Activated T-cell treated with anti-CD3 and anti-CD28 coated beads for 24 hours (primary cell): Measurements from ENCODE around the gene POLR3C.

Experiments used
- DNase-seq: peaks from one replicate; pipeline ENCODE4 v3.0.0-alpha.2; 2020; ENCODE audit warnings: low read depth

Gene POLR3C

DNA sequence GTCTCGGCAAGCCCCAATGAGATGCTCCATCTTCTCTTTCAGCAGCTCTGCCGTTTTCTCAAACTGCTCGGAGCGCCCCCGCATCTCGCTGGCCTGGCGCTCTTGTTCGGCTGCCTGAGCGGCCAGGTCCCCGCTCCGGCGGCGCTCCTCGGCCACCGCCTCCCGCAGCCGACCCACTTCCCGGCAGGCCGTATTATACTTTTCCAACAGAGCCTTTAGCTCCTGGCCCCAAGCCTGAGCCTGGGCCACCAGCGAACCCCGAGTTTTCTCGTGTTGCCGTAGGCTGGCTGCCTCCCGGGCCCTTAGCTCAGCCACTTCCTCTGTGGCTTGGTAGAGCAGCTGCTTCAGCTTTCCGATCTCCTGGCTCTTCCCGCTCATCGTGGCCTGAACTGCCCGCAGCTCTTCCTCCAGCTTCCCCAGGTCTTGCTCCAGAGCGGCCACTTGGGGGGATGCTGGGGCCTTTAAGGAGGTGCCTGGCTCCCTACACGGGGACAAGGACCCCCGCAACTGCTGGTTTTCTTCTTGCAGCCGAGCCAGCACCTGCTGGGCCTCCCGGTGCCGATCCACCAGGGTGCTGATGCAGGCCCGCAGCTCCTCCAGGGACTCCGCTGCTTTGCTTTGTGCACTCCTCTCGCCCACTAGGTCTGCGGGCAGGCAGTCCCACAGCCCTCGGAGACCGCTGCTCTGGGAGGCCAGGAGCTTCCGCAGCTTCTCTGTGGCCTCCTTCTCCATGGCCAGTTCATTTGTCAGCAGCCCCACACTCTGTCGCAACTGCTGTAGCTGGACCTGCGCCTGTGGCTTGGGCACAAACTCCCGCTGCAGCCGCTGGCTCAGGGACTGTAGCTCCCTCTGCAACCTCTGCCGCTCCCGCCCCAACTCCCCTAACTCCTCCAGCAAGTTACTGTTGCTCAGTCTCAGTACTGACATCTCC lies 48.3 kb downstream of the POLR3C start:
- DNase-seq: peak; percentile 9

DNA sequence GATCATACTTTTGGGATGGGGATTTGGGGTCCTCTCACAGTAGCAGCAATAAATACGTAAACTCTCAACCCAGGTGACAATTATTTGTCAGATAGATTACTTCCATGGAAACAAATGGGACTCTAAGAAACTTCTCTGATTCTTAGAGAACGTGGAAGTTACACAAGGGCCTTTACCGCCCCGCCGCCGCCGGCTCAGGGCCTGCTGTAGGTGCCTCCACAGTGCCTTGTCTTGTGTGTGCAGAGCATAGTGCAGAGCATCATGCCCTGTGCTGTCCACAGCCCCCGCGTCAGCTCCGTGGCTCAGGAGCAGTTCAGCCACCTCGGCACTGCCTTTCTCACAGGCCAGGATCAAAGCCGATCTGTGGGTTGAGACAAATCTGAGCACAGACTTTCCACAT lies 50.6 kb downstream of the POLR3C start:
- DNase-seq: no peak

DNA sequence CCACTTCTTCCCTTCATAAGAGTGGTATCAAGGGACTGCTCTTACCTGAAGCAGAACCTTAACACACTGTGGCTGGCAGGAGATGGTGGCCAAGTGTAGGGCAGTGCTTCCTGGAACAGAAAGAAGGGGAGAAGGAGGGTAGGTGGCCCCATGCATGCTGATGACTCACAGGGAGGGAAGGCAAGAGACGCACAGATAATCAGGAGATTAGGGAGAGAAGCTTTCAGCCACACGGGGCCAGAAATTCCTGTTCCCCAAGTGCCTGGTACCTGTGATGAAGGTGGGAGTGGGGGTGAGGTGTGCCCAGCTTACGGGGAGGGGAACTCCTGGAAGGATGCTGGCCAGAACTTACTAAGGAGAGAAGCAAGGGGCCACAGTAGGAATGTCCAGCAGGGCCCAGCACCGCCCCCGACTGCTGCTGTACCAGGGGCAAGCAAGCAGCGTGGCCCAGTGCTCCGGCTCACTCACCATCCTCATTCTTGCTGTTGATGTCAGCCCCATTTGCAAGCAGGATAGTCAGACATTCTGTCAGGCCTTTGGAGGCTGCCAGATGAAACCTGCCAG lies 54.0 kb downstream of the POLR3C start:
- no peak for DNase-seq

DNA sequence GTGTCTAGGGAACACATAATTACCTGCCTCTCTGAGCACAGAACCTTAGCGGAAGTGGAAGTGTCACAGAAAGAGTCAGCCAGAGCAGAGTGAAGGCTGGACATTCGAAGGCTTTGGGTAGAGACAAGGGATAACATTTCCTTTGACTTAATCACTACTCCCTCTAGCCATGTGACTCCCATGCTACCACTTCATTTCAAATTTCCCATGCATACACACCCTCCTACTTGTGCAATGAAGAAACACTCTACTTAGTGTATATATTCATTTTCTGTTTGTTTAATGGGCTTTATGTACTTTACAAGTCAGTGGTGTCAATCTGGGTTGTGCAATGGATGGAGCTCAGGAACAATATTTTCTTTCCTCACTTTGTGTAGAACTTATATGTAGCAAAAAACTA lies 54.7 kb downstream of the POLR3C start:
- DNase-seq: no peak

DNA sequence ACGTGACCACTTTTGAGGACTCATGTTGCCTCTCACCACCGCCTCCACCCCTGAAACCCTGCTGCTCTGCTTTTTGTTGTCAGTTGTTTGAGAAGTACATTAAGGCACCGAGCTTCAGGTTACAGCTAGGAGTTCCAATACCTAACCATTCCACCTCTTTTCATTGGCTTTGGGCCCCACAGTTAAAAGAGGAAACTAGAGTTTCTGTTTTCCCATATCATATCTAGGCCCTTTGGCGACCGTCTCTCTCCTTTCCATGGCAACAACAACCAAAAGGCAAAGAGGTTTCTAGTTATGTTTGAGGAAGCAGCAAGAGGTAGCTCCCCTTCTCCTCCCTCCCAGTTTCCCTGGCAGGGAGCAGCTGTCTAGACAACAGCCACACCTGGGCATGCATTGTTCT lies 55.8 kb downstream of the POLR3C start:
- DNase-seq: no peak

DNA sequence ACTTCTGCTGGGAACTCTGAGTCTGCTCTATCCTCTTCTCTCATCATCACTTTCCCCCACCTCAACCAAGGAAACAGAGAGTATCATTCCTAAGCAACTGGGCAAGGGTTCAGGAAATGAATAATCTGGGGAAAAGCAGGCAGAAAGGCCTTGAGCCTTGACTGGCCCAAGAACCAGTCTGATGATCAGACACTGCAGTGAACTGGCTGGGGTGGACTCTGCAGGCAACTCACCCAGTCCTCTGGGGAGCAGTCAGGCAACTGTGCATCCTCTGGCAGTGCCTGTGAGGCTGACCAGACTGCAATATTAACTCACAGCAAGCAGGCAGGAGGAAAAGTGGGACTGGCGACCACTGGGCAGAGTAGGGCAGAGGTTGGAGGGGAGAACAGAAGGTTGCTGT lies 60.7 kb downstream of the POLR3C start:
- no peak for DNase-seq

DNA sequence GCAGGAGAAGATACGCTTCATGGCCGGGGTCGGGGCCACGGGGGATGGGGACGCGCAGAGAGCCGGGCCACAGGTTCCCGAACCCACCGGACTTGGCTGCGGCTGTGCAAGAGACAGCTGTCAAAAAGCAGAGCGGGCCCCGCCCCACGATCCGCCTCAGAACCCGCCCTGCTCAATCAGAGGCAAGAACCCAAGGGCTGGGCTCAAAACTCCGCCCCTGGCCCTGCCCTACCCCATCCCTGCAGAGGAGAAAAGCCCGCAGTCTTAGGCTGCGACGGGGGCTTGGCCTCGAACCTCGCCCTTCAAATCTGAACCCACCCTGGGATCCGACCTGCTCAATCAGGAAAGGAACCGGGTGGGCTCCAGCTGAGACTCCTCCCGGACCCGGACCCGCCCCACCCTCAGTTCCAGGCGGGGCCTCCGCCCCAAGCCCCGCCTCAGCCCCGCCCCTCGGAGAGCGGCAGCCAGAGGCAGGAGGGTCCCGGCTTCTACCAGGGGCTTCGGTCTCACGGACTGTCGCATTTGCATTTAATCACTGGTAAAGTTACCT lies 61.8 kb downstream of the POLR3C start, which contains the start of gene ANKRD35:
TSS of gene ANKRD35 (minus strand) at position 129 of the 550 bp plus-strand sequence. CDS start at position 21, 108 bp downstream.
- DNase-seq: peak; percentile 82

DNA sequence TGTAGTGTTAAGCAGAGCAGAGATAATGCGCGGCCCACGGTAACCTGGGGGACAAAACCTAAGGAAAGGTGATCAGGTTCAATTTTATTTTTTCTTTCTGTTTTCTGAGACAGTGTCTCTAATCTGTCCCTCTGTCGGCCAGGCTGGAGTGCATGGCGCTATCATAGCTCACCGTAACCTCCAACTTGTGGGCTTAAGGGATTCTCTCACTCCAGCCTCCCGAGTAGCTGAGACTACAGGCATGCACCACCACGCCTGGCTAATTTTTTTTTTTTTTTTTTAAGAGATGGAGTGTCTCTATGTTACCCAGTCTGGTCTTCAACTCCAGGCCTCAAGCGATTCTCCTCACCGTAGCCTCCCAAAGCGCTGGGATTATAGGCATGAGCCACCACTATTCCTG lies 62.4 kb downstream of the POLR3C start:
- no peak for DNase-seq

DNA sequence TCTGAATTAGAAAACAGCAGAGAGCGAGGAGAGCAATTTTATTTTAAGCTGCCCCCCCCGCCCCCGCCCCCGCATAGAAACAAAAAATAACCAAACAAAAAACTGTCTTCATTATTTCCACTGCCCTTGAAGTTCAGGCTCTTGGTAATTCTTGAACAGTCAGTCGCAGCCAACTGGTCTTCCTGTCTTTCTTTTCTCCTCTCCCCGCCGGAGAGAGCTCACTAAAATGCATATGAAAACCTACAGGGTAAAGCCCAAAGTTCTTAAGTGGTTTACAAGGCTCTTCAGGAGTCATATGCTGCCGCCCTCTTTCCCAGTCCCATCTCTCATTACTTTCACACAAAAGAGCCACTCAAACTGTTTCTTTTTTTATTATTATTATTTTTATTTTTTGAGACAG lies 62.8 kb downstream of the POLR3C start:
- no peak for DNase-seq

DNA sequence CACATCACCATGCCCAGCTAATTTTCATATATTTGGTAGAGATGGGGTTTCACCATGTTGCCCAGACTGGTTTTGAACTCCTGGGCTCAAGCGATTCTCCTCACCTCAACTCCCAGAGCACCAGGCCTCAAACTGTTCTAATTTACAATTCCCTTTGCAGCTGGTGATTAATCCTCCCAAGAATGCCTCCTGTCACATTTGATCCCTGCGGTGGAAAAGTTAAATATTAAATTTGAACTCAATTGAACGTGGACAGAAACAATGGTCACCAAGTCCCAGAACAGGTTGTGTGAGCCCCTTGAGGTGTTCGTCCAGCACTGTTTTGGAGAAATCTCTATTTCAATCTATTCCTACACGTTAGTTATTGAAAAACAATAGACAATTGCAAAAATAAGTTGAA lies 63.6 kb downstream of the POLR3C start:
- DNase-seq: no peak

DNA sequence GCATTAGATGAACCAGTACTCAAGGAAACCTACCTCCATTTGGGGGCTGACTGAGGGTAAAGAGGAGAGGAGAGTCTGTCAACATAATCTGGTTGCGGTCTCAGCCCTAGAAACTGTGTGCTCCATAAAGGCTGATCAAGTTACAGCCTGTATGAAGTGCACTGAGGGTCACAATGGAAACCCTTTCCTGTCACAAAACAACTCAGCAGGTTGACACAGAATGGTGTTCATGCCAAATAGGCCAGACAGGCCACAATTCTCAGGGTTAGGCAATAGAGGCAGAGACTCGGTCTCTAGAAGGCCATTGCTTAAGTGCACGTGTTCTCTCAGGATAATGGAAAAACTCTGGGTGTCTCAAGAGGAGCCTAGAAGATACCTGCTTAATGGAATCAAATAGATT lies 65.7 kb downstream of the POLR3C start:
- no peak for DNase-seq

DNA sequence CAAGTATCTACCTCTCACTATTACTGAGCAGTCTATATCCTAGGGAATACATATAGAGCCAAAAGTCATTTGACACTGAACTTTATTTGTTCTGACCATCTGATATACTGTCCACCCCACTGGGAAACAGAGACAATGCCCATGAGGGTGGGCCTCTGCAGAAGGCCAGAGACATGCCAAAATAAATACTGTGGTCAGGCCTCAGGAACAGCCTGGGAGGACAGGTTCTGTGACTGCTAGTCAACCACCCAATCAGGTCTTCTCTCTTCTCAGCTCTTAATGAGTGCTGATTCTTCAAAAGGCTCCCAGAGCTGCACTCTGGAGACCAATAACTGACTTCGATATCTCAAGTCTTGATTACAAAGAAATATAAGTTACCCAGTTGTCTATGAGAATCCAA lies 67.1 kb downstream of the POLR3C start:
- no peak for DNase-seq

DNA sequence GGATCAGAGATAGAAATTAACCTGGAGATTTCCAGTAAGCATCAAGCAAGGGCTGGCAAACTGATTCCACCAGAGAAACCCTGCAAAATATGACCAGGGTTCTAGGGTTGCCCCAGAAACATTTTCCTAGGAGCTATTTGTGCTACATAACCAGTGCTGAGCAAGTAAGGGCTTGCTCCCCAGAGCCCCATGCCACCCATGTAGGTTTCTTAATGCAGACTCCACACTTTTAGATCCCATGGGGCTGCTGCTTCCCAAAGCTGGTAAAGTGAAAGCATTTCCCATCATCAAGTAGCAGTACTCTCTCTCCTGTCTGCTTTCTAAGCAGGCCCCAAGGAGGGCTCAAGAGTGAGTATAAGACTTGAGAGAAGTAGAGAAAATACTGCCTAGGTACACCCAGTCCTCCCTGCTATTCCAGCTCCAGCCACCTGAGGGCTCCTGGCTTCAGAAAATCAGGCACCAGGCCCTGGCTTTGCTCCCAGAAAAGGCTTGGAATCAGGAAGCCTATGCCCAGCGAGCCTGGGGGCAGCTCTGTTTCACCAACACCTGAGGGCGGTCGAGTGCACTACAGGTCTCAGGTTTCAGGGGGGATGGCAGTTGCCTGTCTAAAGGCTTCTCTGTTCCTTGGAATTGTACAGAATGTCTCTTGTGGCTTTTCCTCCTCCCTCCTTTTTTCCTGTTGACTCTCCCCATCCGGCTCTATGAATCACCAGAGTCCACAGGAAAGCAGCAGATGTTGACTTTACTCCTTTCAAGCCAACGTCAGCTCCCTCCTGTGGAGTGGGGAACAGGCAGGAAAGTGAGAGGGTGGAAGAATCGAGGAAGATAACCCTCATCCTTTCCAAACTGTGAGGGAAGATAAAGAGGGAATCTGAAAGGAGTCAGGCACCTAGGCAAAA lies 67.8 kb downstream of the POLR3C start:
- DNase-seq: peak; percentile 26

DNA sequence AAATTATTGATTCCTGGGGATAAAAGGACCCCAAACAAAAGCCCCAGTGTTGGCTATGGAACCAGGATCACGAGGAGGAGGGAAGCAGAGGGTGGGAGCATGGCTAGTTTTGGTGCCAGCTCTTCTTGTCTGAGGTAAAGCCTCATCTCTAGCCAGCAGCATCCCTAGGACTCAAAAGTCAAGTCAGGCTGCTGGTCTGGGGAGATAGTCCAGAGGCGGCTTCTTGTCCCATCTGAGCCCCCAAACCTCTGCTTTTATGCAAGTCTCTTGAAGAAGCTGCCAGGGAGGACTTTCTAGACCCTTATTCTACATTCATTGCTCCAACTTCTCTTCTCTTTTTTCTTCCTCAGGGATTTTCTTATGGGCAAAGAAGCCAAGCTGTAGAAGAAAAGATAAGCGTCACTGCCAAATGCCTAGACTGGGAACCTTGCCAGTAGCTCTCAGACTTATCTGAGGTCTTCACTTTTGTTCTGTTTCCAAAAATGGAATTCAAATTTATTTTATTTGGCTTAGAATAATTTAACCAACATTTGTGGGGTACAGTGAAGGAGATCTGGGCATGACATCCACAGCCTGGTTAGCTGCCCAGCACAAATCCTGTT lies 68.6 kb downstream of the POLR3C start:
- DNase-seq: no peak

DNA sequence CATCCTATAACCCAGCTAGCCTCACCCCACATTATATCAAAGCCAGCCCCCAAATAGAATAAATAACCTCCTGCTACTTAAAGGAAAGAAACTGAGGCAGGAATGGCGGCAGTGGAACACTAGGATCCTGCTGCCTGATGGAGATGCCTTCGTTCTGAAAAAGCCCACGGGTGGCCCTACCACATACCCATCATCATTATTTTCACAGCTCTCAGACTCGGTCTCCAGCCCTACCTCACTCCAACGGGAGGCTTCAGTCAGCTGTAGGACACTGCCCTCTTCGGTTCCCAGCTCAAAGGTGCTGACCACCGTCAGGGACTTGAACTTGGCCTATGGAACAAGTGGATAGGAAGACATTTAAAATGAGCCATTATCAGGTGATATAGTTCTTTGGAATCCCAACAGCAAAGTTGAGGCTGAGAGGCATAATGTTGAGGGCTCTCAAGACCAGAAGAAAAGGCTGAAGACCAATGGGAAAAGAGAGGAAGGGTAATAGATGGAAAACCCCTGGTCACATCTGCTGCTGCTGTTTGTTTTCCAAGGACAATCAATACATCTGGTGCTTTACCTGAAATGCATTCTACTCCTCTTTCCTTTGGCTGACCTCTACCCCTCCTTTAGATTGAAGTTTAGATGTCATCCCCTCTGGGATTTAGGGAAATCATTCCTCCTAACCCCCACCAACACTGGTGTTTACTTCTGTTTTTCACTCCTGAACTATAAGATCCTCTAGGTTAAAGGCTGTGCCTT lies 69.5 kb downstream of the POLR3C start:
- no peak for DNase-seq
